IPS-NIHi11 (cell line): ENCODE measurements around the gene ABCA3.

ENCODE experiments used
- DNase-seq: peaks from one replicate; pipeline ENCODE4 v3.0.0; 2012; ENCODE audit warnings: mixed read lengths, low spot score

The ABCA3 gene

DNA sequence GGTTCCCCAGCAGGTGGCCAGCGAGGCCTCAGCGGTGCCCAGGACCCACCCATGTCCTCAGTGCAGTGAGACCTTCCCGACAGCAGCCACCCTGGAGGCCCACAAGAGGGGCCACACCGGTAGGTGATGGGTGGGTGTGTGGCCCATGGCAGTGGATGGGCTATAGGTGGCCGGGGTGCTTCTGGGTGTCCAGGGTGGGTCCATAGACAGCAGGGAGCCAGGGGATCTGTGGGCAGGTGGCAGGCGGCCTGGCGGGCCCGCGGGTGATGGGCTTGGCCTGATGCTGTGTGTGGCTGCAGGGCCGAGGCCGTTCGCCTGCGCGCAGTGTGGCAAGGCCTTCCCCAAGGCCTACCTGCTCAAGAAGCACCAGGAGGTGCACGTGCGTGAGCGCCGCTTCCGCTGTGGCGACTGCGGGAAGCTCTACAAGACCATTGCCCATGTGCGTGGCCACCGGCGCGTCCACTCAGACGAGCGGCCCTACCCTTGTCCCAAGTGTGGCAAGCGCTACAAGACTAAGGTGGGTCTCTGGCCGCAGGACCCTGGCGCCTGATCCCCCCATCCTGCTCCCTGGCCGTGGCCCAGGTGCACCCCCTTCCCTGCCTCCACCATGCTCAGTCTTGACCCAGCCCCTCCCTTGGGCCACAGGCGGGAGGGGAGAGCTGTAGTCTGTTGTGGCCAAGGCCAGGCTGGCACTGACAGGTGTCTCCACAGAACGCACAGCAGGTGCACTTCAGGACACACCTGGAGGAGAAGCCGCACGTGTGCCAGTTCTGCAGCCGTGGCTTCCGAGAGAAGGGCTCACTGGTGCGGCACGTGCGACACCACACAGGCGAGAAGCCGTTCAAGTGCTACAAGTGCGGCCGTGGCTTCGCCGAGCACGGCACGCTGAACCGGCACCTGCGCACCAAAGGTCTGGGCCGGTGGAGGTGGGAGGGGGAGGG is 106.4 kb downstream of the ABCA3 start:
- DNase-seq = no peak

DNA sequence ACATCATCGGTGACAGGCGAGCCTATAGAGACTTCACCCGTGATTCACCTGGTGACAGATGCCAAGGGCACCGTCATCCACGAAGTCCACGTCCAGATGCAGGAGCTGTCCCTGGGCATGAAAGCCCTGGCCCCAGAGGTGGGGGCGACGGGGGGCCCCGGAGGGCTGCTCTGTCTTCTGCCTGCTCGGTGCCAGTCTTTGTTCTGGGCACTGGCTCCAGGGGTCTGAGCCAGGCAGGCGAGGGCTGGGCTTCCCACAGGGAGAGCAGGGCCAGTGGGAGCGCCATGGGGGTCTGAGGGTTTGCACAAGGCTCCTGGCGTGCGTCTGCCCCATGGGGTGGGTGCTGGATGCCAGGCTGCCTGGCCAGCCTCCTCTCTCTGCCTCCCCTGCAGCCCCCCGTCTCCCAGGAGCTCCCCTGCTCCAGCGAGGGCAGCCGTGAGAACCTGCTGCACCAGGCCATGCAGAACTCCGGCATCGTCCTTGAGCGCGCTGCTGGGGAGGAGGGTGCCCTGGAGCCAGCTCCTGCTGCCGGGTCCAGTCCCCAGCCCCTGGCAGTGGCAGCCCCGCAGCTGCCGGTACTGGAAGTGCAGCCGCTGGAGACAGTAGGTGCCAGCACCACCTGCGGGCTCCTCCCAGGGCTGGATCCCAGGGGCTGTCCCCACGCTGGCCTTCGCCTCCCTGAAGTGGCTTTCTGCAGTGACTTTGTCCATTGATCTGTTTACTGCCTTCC is 107.3 kb downstream of the ABCA3 start:
- DNase-seq = no peak

DNA sequence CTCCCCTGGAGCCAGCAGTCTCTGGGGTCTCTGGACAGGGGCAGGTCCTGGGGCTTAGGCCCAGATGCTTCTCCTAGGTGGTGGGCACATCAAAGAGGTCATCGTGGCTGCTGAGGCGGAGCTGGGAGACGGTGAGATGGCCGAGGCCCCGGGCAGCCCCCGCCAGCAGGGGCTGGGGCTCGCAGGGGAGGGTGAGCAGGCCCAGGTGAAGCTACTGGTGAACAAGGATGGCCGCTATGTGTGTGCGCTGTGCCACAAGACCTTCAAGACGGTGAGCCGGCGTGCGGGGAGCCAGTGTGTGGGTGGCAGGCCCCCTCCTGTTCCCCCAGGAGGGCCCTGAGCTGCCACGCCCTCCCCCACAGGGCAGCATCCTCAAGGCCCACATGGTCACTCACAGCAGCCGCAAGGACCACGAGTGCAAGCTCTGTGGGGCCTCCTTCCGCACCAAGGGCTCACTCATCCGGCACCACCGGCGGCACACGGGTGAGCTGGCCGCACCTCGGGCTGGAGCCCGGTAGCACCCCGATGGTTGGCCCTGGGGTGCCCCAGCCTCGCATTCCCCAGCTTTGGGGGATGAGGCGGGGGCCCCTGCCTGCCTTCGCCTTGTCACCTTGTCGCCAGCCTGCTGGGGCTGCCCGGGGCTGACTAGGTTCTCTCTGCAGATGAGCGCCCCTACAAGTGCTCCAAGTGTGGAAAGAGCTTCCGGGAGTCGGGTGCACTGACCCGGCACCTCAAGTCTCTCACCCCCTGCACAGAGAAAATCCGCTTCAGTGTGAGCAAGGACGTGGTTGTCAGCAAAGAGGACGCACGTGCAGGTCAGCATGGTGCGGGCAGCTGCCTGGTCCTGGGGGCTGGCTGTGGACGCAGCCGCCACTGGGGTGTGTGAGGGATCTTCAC is 108.2 kb downstream of the ABCA3 start:
- no peak for DNase-seq

DNA sequence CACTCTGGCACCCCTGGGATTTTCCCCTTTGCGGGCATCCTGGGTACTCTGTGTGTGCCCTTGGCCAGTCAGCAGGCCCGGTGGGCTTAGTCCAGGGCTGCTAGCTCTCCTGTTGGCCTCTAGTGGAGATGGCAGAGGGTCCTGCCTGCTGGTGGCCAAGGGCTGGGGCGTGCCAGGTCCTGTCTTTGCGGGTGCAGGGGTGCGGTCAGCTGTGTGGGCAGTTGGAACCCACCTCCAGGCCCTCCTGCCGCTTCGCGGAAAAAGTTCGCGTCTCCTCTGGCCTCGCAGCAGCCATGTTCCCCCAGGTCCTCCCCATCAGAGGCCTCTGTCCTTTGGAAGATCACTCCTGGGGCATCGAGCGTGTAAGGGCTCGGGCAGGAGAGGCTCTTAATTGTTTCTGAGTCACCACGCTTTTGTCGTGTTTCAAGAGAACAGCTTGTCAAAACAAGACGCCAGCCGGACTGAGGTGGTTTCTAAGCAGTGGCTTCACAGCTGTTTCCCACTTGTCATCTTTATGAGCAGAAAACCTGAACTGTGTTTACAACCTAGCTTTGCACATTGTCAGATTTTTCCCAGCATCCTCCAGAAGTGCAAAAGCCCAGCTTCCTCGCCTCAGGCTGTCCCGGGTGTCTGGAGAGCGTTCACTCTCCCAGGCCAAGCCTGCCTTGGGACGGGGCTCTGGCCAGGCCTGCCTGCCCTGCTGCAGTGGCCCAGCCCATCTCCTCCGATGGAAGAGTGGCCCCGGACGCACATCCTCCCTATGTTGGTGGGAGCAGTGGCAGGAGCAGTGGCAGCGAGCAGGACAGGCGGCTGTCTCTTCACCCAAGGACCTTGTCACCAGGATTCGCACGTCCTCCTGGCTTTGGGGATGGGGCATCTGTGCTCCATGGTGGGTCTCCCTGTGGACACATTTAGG is 109.3 kb downstream of the ABCA3 start:
- DNase-seq = no peak

DNA sequence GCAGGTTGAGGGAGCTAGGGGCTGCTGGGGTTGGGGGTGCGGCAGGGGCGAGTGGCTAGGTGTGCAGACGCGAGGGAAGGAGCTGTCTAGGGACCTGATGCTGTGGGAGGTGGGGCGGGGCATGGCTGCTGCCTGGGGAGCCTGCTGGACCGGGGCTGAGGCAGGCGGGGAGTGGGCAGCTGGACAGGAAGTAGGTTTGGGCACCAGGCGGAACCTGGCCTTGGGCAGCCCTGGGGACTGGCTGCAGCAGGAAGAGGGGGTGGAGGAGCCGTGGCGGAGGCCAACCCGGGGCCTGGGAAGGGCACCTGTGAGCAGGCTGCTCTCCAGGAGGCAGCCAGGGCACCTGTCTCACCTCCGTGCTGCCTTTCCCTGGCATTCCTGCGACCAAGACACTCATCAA is 110.2 kb downstream of the ABCA3 start:
- peak; percentile 42 for DNase-seq

DNA sequence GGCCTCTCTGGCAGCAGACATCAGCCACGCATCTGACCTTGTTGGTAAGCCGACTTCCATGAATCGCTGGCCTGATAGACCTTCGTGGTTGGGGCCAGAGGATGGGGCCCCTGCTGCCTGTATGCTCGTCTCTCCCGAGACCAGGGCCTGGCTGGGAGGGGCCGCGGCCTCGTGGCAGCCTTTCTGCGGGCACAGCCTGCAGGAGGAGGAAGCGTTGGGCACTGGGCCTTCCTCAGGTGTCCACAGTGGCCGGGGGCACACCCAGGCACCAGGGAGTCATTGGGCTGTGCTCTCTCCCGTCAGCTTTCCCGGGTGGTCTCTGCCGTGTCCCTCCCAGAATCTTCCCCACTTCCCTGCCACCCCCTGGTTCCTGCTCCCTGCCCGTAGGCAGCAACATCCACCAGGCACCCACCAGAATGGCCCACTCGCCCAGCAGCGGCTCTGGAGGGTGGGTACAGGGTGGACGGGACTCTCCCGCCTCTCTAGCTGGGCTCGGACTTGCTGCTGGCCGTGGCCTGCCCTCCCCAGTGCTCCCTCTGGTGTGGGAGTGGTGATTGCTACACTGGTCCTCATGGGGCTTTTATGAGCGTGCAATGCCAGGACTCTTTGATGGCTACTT is 110.8 kb downstream of the ABCA3 start:
- no peak for DNase-seq

DNA sequence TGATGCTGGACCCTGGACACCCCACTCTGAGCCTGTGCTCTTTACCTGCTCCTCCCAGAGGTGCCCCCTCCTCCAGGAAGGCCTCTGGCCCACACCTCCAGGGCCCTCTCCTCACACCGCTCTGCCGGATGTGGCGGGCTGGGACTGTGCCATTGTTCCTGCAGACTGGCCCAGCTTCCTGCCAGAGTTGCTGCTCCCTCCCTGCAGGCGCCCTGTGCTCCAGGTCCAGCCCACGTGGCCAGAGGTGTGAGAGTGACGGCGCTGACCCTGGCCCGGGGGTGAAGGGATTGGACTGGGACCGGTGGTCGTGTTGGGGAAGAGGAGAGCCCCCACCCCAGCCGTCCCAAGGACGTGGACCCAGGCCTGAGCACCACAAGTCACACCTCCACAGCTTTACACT is 111.4 kb downstream of the ABCA3 start:
- no peak for DNase-seq

DNA sequence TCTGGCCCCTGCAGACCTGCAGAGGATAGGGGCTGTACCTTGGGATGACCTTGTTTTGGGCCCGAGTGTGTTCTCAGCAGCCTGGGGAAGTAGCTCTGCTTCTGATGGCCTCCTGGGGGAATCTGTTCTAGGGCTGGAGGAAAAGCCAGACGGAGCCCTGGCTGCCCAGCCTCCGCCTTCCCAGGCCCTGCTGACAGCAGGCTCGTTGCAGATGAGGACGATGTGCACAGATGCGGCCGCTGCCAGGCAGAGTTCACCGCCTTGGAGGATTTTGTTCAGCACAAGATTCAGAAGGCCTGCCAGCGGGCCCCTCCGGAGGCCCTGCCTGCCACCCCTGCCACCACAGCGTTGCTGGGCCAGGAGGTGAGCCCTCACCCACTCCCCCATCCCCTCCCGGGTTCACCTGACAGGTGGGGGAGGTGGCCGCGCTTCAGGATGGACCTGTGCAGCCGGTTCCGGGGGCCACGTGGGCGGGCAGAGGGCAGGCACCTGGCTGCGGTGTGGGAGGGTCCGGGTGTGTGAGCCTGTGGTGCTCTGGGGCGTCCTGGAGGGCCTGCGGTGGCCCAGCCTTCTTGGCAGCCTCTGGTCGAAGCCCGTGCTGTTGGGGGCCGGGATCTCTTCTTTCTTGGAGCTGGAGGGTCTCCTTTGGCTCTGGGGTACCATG is 112.2 kb downstream of the ABCA3 start:
- no peak for DNase-seq

DNA sequence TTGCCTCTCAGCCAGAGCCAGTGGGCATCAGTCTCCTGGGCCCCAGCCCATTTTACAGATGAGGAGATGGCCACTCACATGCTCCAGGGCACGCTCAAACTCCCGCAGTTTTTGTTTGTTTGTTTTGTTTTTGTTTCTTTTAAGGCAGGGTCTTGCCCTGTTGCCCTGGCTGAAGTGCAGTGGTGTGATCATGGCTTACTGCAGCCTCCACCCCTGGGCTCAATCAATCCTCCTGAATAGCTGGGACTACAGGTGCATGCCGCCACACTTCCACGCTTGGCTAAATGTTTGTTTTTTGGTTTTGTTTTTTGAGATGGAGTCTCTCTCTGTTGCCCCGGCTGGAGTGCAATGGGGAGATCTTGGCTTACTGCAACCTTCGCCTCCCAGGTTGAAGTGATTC is 113.6 kb downstream of the ABCA3 start:
- DNase-seq = no peak

DNA sequence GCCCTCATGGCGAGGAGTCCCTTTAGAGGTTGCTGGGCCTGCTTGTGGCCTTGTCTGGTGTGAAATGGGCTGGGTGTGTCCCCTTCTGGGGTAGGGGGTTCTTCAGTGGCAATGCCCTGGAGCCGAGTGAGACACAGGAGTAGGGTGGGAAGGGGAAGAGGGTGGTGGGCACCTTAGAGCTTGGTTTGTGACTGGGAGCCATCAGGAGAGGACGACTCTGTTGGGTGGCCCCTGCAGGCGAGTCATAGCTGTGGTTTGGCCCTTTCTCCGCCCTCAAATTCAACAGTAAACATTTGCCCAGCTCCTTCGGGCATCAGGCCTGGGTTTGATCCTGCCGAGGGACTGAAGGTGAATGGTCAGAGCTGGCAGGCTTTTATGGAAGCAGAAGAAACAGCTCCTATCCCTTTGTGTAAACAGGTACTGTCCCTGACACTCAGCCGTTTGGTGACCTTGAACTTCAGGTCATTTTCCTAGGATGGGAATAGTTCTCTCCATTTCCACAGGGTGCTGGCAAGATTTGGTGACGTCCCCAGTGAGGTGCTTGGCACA is 114.2 kb downstream of the ABCA3 start:
- no peak for DNase-seq
